Measurements from ENCODE around the gene NSRP1. TPM values are rescaled to one million over a fixed set of nuclear protein-coding genes. Genes with fewer than 3 reads are reported as not detected.

The NSRP1 gene
- total RNA-seq, 2 experiments from 2014 or later, result 24.3 to 28.4 TPM

GRCh38 chr17:30091771-30092170 is 24.8 kb upstream of the NSRP1 start:
- ChIA-PET CTCF (interaction anchor here (1.5 to 6.5 kb wide), 5 partner anchors 8 to 284 kb away, joined by 5 to 90 read pairs (median 42); no protein-coding TSS in a partner anchor), POLR2A (no interaction called here)

GRCh38 chr17:30092886-30093285 is 23.7 kb upstream of the NSRP1 start:
- ChIA-PET CTCF (interaction anchor here (0.6 to 6.5 kb wide), 62 partner anchors 8 to 430 kb away, joined by 3 to 90 read pairs (median 5); partner anchors contain the start of genes SLC6A4 and SSH2), POLR2A (no interaction called here)
- no peak for TF ChIP-seq CTCF (IDR thresholded peaks at IDR 0.05)
- ATAC-seq (no peak), DNase-seq (no peak)
- H3K4me1 Mint-ChIP-seq (ENCODE audit: low read depth), result peaks cover 4% of the 10 kb centered on the region
- no peak overlapping the region for H3K4me3 Mint-ChIP-seq
- intact Hi-C loops (cut with micrococcal nuclease), result loop anchor here (1.0 kb wide), 1 partner anchor 67 kb away; no protein-coding TSS in a partner anchor
- peaks cover 11% of the 10 kb centered on the region for H3K27me3 Mint-ChIP-seq
- H3K36me3 Mint-ChIP-seq (ENCODE audit: low read depth), result no peaks in the 10 kb centered on the region
- H3K27ac Mint-ChIP-seq, result no peak overlapping the region
- no peaks in the 10 kb centered on the region for H3K9me3 Mint-ChIP-seq

More at GRCh38 chr17:30091771-30092170, 24.8 kb upstream of the NSRP1 start:
- Mint-ChIP-seq H3K27me3 (peaks cover 11% of the 10 kb centered on the region), H3K4me1 (ENCODE audit: low read depth) (peaks cover 4% of the 10 kb centered on the region), H3K27ac (no peak overlapping the region), H3K9me3 (no peaks in the 10 kb centered on the region), H3K36me3 (ENCODE audit: low read depth) (no peaks in the 10 kb centered on the region), H3K4me3 (no peak overlapping the region)
- no peak for TF ChIP-seq CTCF (IDR thresholded peaks at IDR 0.05)
- intact Hi-C loops (cut with micrococcal nuclease), result no loop called here
- DNase-seq (no peak), ATAC-seq (no peak)

DNA sequence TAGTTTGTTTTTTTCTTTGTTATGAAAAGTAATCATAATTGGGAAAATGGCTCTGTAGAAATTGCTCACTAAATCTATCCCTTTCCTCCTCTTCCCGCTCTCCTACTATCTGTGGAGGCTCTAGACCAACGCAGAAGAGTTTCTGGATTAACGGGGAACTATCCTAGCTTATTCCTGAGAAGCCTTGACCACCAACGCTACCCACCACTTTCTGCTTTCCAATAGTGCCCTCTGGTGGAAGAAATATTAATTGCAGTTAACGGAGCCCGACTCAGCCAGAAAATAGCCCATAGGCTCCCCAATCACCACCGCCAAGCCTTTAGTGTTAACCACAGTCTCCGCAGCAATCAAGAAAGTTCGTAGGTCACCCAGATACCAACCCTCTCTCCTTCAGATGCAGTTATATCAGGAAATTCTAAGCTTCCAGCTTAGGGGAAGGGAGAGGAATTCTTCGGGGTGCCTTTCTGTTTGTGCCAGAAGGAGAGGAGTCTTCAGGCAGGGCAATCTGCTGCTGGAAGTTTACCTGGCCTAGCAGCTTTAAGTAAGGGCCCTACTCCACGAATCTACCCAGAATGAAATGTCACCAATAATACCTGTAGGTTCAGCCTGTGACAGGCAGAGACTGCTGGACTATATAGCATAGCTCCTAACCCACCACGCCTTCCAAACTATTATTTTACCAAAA is 23.0 kb upstream of the NSRP1 start:
- Mint-ChIP-seq H3K9me3 (no peaks in the 10 kb centered on the region), H3K27me3 (peaks cover 11% of the 10 kb centered on the region), H3K4me3 (no peak overlapping the region), H3K27ac (no peak overlapping the region), H3K36me3 (ENCODE audit: low read depth) (no peaks in the 10 kb centered on the region), H3K4me1 (ENCODE audit: low read depth) (peaks cover 4% of the 10 kb centered on the region)
- peak; percentile 91 for TF ChIP-seq CTCF (IDR thresholded peaks at IDR 0.05)
- DNase-seq (peak; percentile 58), ATAC-seq (peak; percentile 69)
- CTCF ChIA-PET, result interaction anchor here (0.7 to 6.5 kb wide), 65 partner anchors 10 to 431 kb away, joined by 3 to 90 read pairs (median 4); partner anchors contain the start of genes SLC6A4 and SSH2
- intact Hi-C loops (cut with micrococcal nuclease), result loop anchor here (1.0 kb wide), 1 partner anchor 67 kb away; no protein-coding TSS in a partner anchor
- POLR2A ChIA-PET, result no interaction called here

GRCh38 chr17:30095507-30096244 is 20.9 kb upstream of the NSRP1 start:
- Mint-ChIP-seq H3K36me3 (ENCODE audit: low read depth) (no peaks in the 10 kb centered on the region), H3K27me3 (peaks cover 13% of the 10 kb centered on the region), H3K27ac (no peak overlapping the region), H3K9me3 (no peaks in the 10 kb centered on the region), H3K4me1 (ENCODE audit: low read depth) (peaks cover 4% of the 10 kb centered on the region), H3K4me3 (no peak overlapping the region)
- POLR2A ChIA-PET, result interaction anchor here (1.1 kb wide), 1 partner anchor 18 kb away, joined by 4 read pairs; no protein-coding TSS in a partner anchor
- ATAC-seq, result no peak
- CTCF ChIA-PET, result interaction anchor here (1.1 to 6.5 kb wide), 10 partner anchors 10 to 290 kb away, joined by 3 to 90 read pairs (median 4); no protein-coding TSS in a partner anchor
- no peak for DNase-seq
- TF ChIP-seq CTCF (IDR thresholded peaks at IDR 0.05), result no peak
- intact Hi-C loops (cut with micrococcal nuclease), result no loop called here

Measured in activated CD8-positive, alpha-beta T cell treated with anti-CD3 and anti-CD28 coated beads for 36 hours (primary cell).